Endothelial cell of umbilical vein (primary cell): ENCODE results near the gene ANGEL2. TPM values are rescaled to one million over a fixed set of nuclear protein-coding genes. Genes with fewer than 3 reads are reported as not detected.

Experiments
- BruUV-seq: library from RNA; stranded (reverse); fragments of 400-500 nt; replicated peaks from 2 replicates; lab custom pipeline; 2021; lab: Mats Ljungman, UMichigan
- CTCF ChIA-PET: fragments of 300-600, 350-600 bp; sonication (Branson Sonifier 250); formaldehyde crosslinking; loops from one replicate; lab custom pipeline; 2021; ENCODE audit warnings: antibody characterized with exemption, inconsistent platforms; lab: Charles Lee
- POLR2A ChIA-PET: fragments of 300-600, 350-600 bp; sonication (Branson Sonifier 250); formaldehyde crosslinking; loops from one replicate; lab custom pipeline; 2021; ENCODE audit warnings: antibody characterized with exemption, inconsistent platforms; lab: Charles Lee
- DNase-seq: peaks from one replicate; pipeline ENCODE4 v3.0.0-alpha.2; 2011; ENCODE audit warnings: low read depth, low spot score
- FAIRE-seq: peaks from 2 replicates; lab custom pipeline; 2011; peaks lifted over from hg19 to GRCh38; lab: Jason Lieb, UNC
- H2AFZ ChIP-seq: 2 replicates; pipeline ENCODE4 v1.6.0; 2012; ENCODE audit warnings: low read depth, low read length, control low read depth, inconsistent platforms
- H3K27ac ChIP-seq: 2 replicates; pipeline ENCODE4 v1.5.1; 2011; ENCODE audit warnings: low read depth, mild to moderate bottlenecking, control low read depth, low read length, moderate library complexity; ENCODE audit not compliant: insufficient read depth
- H3K27me3 ChIP-seq, 2 experiments: 2 replicates each; pipeline versions ENCODE4 v1.6.0 to v1.6.1; 2011; ENCODE audit warnings: low read length in 2 of 2, mixed read lengths in 1 of 2; ENCODE audit not compliant: control insufficient read depth in 2 of 2, insufficient read depth in 2 of 2
- H3K36me3 ChIP-seq, 2 experiments: 2 replicates in 1 of 2; 3 replicates in 1 of 2; pipeline ENCODE4 v1.5.1; 2011; ENCODE audit warnings: low read length in 2 of 2, mild to moderate bottlenecking in 1 of 2, moderate library complexity in 1 of 2; ENCODE audit not compliant: control insufficient read depth in 2 of 2, insufficient read depth in 2 of 2; ENCODE audit errors: extremely low read depth in 1 of 2
- H3K4me1 ChIP-seq: 3 replicates; pipeline ENCODE4 v1.5.1; 2011; ENCODE audit warnings: mild to moderate bottlenecking, low read length; ENCODE audit not compliant: control insufficient read depth, insufficient read depth; ENCODE audit errors: extremely low read depth
- H3K4me2 ChIP-seq: 2 replicates; pipeline ENCODE4 v1.6.1; 2011; ENCODE audit warnings: low read length, control low read depth, mixed read lengths; ENCODE audit not compliant: insufficient read depth
- H3K4me3 ChIP-seq, 3 experiments: fragments of 200-600 bp in 1 of 3; sonication (generic), shearing (Covaris generic) in 1 of 3; replicated peaks in 1 of 3; 2 replicates each; pipeline ENCODE4 v1.5.1; 2011 to 2016; ENCODE audit warnings: control low read depth in 3 of 3, low read length in 3 of 3, mild to moderate bottlenecking in 2 of 3, inconsistent platforms in 1 of 3, low read depth in 1 of 3, moderate library complexity in 1 of 3; ENCODE audit not compliant: insufficient read depth in 1 of 3
- H3K79me2 ChIP-seq: 2 replicates; pipeline ENCODE4 v1.6.0; 2012; ENCODE audit warnings: low read length, inconsistent platforms; ENCODE audit not compliant: control insufficient read depth, insufficient read depth
- H3K9ac ChIP-seq: replicated peaks from 2 replicates; pipeline ENCODE3; 2011; ENCODE audit warnings: low read length, control low read depth; ENCODE audit not compliant: insufficient read depth; ENCODE audit errors: extremely low read depth
- H3K9me1 ChIP-seq: replicated peaks from 3 replicates; pipeline ENCODE4 v1.6.0; 2011; ENCODE audit warnings: mild to moderate bottlenecking, low read length; ENCODE audit not compliant: control insufficient read depth, insufficient read depth; ENCODE audit errors: extremely low read depth
- H3K9me3 ChIP-seq: replicated peaks from 2 replicates; pipeline ENCODE4 v1.5.1; 2012; ENCODE audit warnings: low read length, inconsistent platforms; ENCODE audit not compliant: control insufficient read depth, insufficient read depth
- H4K20me1 ChIP-seq: replicated peaks from 2 replicates; pipeline ENCODE3; 2011; ENCODE audit warnings: mild to moderate bottlenecking, low read length; ENCODE audit not compliant: control insufficient read depth, insufficient read depth; ENCODE audit errors: extremely low read depth
- EZH2 ChIP-seq: IDR thresholded peaks from 2 replicates; pipeline ENCODE4 v1.6.1; 2012; ENCODE audit warnings: borderline replicate concordance, low read depth, mild to moderate bottlenecking, moderate library complexity, low read length, inconsistent platforms; ENCODE audit not compliant: severe bottlenecking
- FOS ChIP-seq: IDR thresholded peaks from 2 replicates; pipeline ENCODE4 v1.6.1; 2011; ENCODE audit warnings: mild to moderate bottlenecking, low read length, moderate library complexity, borderline replicate concordance; ENCODE audit not compliant: insufficient read depth
- GATA2 ChIP-seq: IDR thresholded peaks from 2 replicates; pipeline ENCODE4 v1.7.0; 2011; ENCODE audit warnings: low read depth, mild to moderate bottlenecking, moderate library complexity, mixed read lengths, low read length; ENCODE audit not compliant: insufficient read length, insufficient read depth
- JUN ChIP-seq: IDR thresholded peaks from 2 replicates; pipeline ENCODE4 v1.6.1; 2011; ENCODE audit warnings: borderline replicate concordance, low read depth; ENCODE audit not compliant: insufficient read length, insufficient read depth
- MYC ChIP-seq: IDR thresholded peaks from one replicate; pipeline ENCODE4 v1.6.1; 2011; ENCODE audit warnings: mild to moderate bottlenecking, low read depth, low read length
- POLR2A ChIP-seq: IDR thresholded peaks from 2 replicates; pipeline ENCODE4 v1.6.1; 2012; ENCODE audit warnings: low read depth, mild to moderate bottlenecking, control low read depth, low read length
- POLR2AphosphoS5 ChIP-seq: IDR thresholded peaks from 2 replicates; pipeline ENCODE4 v1.6.1; 2012; ENCODE audit warnings: low read depth, mild to moderate bottlenecking, control low read depth, low read length, moderate library complexity; ENCODE audit not compliant: insufficient read depth
- dilution Hi-C: fragments of 300-500 bp; cut with MboI; formaldehyde crosslinking; loops from one replicate; pipeline ENCODE4 v1.15.0; 2019; ENCODE audit warnings: low sequenced_read_pairs; ENCODE audit not compliant: extremely low pct_ligation_motif_present
- intact Hi-C: fragments of 100-400 bp; cut with micrococcal nuclease; formaldehyde crosslinking; loops from one replicate; pipeline ENCODE4 v1.10.0; 2022
- polyA plus RNA-seq, 4 experiments: library from polyadenylated mRNA; depleted of rRNA in 3 of 4; stranded (reverse) in 3 of 4; unstranded in 1 of 4; fragments of >200 nt; gene quantifications; 2 replicates each; pipeline versions ENCODE4 v1.2.1 to v1.2.3, GENCODE V29; 2011 to 2012; ENCODE audit warnings: missing spikeins in 1 of 4
- total RNA-seq: library from RNA; stranded (reverse); gene quantifications from 2 replicates; pipeline ENCODE4 v1.2.3, GENCODE V29; 2021
- TF ChIP-seq, protein P1 (sequence below): IDR thresholded peaks from 2 replicates; pipeline ENCODE4 v1.6.1; 2011; ENCODE audit not compliant: insufficient read depth, insufficient read length
- TF ChIP-seq, protein P2 (sequence below), 2 donors: IDR thresholded peaks; 1 replicate in 1 of 2; 2 replicates in 1 of 2; pipeline ENCODE4 v1.5.1; 2011; ENCODE audit warnings: low read length in 2 of 2, mild to moderate bottlenecking in 2 of 2, moderate library complexity in 2 of 2, control low read depth in 1 of 2, inconsistent platforms in 1 of 2, low read depth in 1 of 2; ENCODE audit not compliant: insufficient read depth in 1 of 2; ENCODE audit errors: extremely low read depth in 1 of 2

The ANGEL2 gene
- total and polyA plus RNA-seq, 2 donors (not counting 3 experiments of a cell fraction or from before 2014, with no cell fraction given), result 11.9 to 39.1 TPM

DNA sequence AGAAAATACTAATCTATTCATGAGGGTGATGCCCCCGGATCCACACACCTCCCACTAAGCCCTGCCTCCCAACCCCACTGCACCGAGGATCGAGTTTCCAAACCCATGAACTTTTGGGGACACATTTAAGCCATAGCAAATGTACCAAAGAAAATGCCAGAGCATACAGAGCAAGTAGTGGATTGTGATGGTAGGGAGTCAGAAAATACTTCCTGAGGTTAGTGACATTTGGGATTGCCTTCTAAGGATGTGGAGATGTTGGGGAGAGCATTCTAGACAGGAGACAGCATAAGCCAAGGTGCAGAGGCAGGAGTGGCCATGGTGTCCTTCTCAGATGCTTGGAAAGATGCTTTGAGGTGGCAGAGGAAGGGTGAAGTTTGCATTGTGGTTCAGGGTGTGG is 32.2 kb downstream of the ANGEL2 start:
- POLR2A ChIA-PET, result no interaction called here
- no TSS peak for BruUV-seq
- H3K9me3 ChIP-seq, result no peaks in the 10 kb centered on the region
- no peak overlapping the region for H3K27ac ChIP-seq
- no peaks in the 10 kb centered on the region for H3K79me2 ChIP-seq
- no peak for FAIRE-seq
- no peak overlapping the region for H3K4me3 ChIP-seq
- CTCF ChIA-PET, result interaction anchor here (1.4 kb wide), 1 partner anchor 38 kb away, joined by 3 read pairs; no protein-coding TSS in a partner anchor
- no peaks in the 10 kb centered on the region for H3K27me3 ChIP-seq
- no peak overlapping the region for H2AFZ ChIP-seq
- no peak overlapping the region for H3K4me2 ChIP-seq
- dilution Hi-C loops, result no loop called here
- no peaks in the 10 kb centered on the region for H4K20me1 ChIP-seq
- H3K4me1 ChIP-seq, result no peaks in the 10 kb centered on the region
- no peaks in the 10 kb centered on the region for H3K9me1 ChIP-seq
- TF ChIP-seq, protein P1, sequence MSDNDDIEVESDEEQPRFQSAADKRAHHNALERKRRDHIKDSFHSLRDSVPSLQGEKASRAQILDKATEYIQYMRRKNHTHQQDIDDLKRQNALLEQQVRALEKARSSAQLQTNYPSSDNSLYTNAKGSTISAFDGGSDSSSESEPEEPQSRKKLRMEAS, result no peak
- TF ChIP-seq GATA2 (no peak), POLR2AphosphoS5 (no peak), FOS (no peak), JUN (no peak), MYC (no peak), EZH2 (no peak), POLR2A (no peak)
- TF ChIP-seq, protein P2, sequence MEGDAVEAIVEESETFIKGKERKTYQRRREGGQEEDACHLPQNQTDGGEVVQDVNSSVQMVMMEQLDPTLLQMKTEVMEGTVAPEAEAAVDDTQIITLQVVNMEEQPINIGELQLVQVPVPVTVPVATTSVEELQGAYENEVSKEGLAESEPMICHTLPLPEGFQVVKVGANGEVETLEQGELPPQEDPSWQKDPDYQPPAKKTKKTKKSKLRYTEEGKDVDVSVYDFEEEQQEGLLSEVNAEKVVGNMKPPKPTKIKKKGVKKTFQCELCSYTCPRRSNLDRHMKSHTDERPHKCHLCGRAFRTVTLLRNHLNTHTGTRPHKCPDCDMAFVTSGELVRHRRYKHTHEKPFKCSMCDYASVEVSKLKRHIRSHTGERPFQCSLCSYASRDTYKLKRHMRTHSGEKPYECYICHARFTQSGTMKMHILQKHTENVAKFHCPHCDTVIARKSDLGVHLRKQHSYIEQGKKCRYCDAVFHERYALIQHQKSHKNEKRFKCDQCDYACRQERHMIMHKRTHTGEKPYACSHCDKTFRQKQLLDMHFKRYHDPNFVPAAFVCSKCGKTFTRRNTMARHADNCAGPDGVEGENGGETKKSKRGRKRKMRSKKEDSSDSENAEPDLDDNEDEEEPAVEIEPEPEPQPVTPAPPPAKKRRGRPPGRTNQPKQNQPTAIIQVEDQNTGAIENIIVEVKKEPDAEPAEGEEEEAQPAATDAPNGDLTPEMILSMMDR (IDR thresholded peaks at IDR 0.05; ENCODE audit: extremely low read depth in 1 of 2, insufficient read depth in 1 of 2, low read depth in 1 of 2, low read length in 2 of 2), result no peak
- intact Hi-C loops, result no loop called here
- no peaks in the 10 kb centered on the region for H3K36me3 ChIP-seq
- no peak for DNase-seq
- H3K9ac ChIP-seq, result no peak overlapping the region
